ENCODE results near the gene METTL1.
"Not testable (repeated sequence)": the region's sequence is repeated elsewhere in the genome, so short reads cannot be mapped to it uniquely, and the experiment has no call there.

DNA sequence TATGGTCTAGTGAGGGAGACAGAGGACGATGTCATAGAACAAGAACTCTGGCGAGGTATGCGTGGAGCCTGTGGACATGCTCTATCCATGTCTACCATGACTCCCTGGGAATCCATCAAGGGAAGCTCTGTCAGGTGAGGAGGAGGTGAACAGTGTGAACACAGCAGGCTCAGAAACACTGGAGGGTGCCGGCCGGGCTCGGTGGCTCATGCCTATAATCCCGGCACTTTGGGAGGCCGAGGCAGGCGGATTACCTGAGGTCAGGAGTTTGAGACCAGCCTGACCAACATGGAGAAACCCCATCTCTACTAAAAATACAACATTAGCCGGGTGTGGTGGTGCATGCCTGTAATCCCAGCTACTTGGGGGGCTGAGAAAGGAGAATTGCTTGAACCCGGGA lies 2.7 kb upstream of the METTL1 start:
- TF ChIP-seq, protein P1, sequence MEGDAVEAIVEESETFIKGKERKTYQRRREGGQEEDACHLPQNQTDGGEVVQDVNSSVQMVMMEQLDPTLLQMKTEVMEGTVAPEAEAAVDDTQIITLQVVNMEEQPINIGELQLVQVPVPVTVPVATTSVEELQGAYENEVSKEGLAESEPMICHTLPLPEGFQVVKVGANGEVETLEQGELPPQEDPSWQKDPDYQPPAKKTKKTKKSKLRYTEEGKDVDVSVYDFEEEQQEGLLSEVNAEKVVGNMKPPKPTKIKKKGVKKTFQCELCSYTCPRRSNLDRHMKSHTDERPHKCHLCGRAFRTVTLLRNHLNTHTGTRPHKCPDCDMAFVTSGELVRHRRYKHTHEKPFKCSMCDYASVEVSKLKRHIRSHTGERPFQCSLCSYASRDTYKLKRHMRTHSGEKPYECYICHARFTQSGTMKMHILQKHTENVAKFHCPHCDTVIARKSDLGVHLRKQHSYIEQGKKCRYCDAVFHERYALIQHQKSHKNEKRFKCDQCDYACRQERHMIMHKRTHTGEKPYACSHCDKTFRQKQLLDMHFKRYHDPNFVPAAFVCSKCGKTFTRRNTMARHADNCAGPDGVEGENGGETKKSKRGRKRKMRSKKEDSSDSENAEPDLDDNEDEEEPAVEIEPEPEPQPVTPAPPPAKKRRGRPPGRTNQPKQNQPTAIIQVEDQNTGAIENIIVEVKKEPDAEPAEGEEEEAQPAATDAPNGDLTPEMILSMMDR (IDR thresholded peaks at IDR 0.05), result not testable (repeated sequence)
- not testable (repeated sequence) for TF ChIP-seq POLR2A, POLR2AphosphoS5 (IDR thresholded peaks at IDR 0.05)
